Measurements from ENCODE around the gene ANKRD44. TPM values are rescaled to one million over a fixed set of nuclear protein-coding genes. Genes with fewer than 3 reads are reported as not detected.

ANKRD44 gene
- total RNA-seq, 1 donor from 2014 or later: 3.4 TPM

DNA sequence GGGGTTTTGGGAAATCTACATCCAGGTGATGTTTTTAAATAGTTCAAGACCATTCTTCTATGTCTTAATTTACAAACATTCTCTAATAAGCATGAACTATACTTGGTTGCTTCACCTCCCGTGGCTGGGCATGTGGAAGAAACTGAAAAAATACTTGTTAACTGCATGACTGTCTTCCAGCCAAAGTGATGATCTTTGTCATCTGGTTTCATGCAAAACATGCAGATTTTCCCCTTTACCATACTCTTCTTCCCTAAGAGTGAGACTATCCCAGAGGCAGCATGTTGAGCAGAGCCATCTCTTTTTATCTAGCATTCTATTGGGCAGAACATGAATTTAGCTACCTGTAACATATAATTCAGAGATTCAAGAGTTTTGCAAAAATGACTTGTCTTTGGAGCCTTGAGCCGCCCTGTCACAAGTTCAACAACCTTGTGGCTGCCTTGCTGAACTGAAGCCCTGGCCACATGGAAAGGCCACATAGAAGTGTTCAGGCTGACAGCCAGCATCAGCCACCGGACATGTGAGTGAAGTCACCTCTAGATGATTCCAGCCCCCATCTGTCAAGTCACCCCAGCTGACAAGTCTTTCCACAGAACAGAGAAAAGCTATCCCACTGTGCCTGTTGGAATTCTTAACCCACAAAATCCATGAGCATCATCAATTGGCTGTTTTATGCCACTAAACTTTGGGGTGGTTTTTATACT lies 142.8 kb downstream of the ANKRD44 start:
- Histone ChIP-seq H3K4me1 (peaks cover 5% of the 10 kb centered on the region), H3K4me2 (no peak overlapping the region), H3K36me3 (no peaks in the 10 kb centered on the region), H2AFZ (replicated peaks) (no peak overlapping the region), H3K79me2 (ENCODE audit: low read depth) (no peaks in the 10 kb centered on the region), H3K27me3 (no peaks in the 10 kb centered on the region), H3F3A (ENCODE audit: low read depth) (no peaks in the 10 kb centered on the region), H3K9ac (no peak overlapping the region), H4K20me1 (ENCODE audit: low read depth) (no peaks in the 10 kb centered on the region), H3K27ac (no peak overlapping the region), H3K9me3 (ENCODE audit: low read depth) (no peaks in the 10 kb centered on the region), H3K4me3 (no peak overlapping the region)
- Mint-ChIP-seq H3K27ac (no peak overlapping the region), H3K4me1 (peaks cover 14% of the 10 kb centered on the region), H3K9me3 (no peaks in the 10 kb centered on the region), H3K36me3 (no peaks in the 10 kb centered on the region), H3K27me3 (ENCODE audit: insufficient read depth, low read depth) (peaks cover 4% of the 10 kb centered on the region), H3K4me3 (no peak overlapping the region)
- TF ChIP-seq EZH2phosphoT487 (IDR thresholded peaks at IDR 0.05): no peak
- no peak for TF ChIP-seq EZH2 (IDR thresholded peaks at IDR 0.05)
- TF ChIP-seq, protein P1, sequence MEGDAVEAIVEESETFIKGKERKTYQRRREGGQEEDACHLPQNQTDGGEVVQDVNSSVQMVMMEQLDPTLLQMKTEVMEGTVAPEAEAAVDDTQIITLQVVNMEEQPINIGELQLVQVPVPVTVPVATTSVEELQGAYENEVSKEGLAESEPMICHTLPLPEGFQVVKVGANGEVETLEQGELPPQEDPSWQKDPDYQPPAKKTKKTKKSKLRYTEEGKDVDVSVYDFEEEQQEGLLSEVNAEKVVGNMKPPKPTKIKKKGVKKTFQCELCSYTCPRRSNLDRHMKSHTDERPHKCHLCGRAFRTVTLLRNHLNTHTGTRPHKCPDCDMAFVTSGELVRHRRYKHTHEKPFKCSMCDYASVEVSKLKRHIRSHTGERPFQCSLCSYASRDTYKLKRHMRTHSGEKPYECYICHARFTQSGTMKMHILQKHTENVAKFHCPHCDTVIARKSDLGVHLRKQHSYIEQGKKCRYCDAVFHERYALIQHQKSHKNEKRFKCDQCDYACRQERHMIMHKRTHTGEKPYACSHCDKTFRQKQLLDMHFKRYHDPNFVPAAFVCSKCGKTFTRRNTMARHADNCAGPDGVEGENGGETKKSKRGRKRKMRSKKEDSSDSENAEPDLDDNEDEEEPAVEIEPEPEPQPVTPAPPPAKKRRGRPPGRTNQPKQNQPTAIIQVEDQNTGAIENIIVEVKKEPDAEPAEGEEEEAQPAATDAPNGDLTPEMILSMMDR (IDR thresholded peaks at IDR 0.05): no peak
- no peak for DNase-seq (ENCODE audit: low spot score)

DNA sequence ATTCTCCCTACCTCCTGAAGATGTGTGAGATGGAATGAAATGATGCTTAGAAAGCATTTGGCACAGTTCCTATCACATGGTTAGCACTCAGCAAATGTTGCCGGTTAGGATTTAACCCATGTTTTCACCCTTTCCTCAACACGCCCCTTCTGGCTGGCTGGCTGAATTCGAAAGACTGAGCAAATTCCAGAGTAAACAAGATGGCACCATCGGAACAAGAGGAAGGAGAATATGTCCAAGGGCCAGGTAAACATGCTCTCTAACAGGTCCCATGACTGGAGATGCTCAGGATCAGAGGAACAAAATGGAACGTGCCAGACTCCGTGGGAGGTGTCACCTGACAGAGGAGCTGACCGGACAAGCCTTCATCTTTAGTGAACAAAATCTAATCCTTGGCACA lies 145.6 kb downstream of the ANKRD44 start:
- Mint-ChIP-seq H3K4me1 (peaks cover 14% of the 10 kb centered on the region), H3K27me3 (ENCODE audit: insufficient read depth, low read depth) (peaks cover 4% of the 10 kb centered on the region), H3K36me3 (no peaks in the 10 kb centered on the region), H3K27ac (peak overlapping the region; percentile 72), H3K9me3 (no peaks in the 10 kb centered on the region), H3K4me3 (no peak overlapping the region)
- no peak overlapping the region for H3K9ac ChIP-seq
- H3K4me3 ChIP-seq: no peak overlapping the region
- H3K36me3 ChIP-seq: no peaks in the 10 kb centered on the region
- TF ChIP-seq EZH2phosphoT487 (IDR thresholded peaks at IDR 0.05) (no peak), EZH2 (IDR thresholded peaks at IDR 0.05) (no peak)
- TF ChIP-seq, protein P1 (IDR thresholded peaks at IDR 0.05): no peak
- DNase-seq (ENCODE audit: low spot score): no peak
- peak overlapping the region; percentile 61 for H3K4me2 ChIP-seq
- H4K20me1 ChIP-seq (ENCODE audit: low read depth): no peaks in the 10 kb centered on the region
- H3K4me1 ChIP-seq: peaks cover 5% of the 10 kb centered on the region
- no peaks in the 10 kb centered on the region for H3K79me2 ChIP-seq (ENCODE audit: low read depth)
- H3K27me3 ChIP-seq: no peaks in the 10 kb centered on the region
- H2AFZ ChIP-seq (replicated peaks): peak overlapping the region; percentile 78
- H3K9me3 ChIP-seq (ENCODE audit: low read depth): no peaks in the 10 kb centered on the region
- no peak overlapping the region for H3K27ac ChIP-seq
- H3F3A ChIP-seq (ENCODE audit: low read depth): no peaks in the 10 kb centered on the region

GRCh38 chr2:197164141-197164754 lies 146.3 kb downstream of the ANKRD44 start:
- no peaks in the 10 kb centered on the region for H3K79me2 ChIP-seq (ENCODE audit: low read depth)

More at GRCh38 chr2:197164141-197164754, 146.3 kb downstream of the ANKRD44 start:
- Mint-ChIP-seq H3K27ac (peak overlapping the region; percentile 72), H3K9me3 (no peaks in the 10 kb centered on the region), H3K27me3 (ENCODE audit: insufficient read depth, low read depth) (peaks cover 4% of the 10 kb centered on the region), H3K4me1 (peaks cover 14% of the 10 kb centered on the region), H3K4me3 (peak overlapping the region; percentile 72), H3K36me3 (no peaks in the 10 kb centered on the region)
- H3K27ac ChIP-seq: no peak overlapping the region
- no peak overlapping the region for H3K9ac ChIP-seq
- no peaks in the 10 kb centered on the region for H3K9me3 ChIP-seq (ENCODE audit: low read depth)
- DNase-seq (ENCODE audit: low spot score): peak; percentile 76
- peak overlapping the region; percentile 61 for H3K4me2 ChIP-seq
- peaks cover 5% of the 10 kb centered on the region for H3K4me1 ChIP-seq
- H2AFZ ChIP-seq (replicated peaks): peak overlapping the region; percentile 78
- H3K27me3 ChIP-seq: no peaks in the 10 kb centered on the region
- peak overlapping the region; percentile 10 for H3K4me3 ChIP-seq
- no peaks in the 10 kb centered on the region for H3F3A ChIP-seq (ENCODE audit: low read depth)
- TF ChIP-seq EZH2 (IDR thresholded peaks at IDR 0.05) (no peak), EZH2phosphoT487 (IDR thresholded peaks at IDR 0.05) (no peak)
- TF ChIP-seq, protein P1 (IDR thresholded peaks at IDR 0.05): no peak
- no peaks in the 10 kb centered on the region for H4K20me1 ChIP-seq (ENCODE audit: low read depth)
- H3K36me3 ChIP-seq: no peaks in the 10 kb centered on the region
